Activated naive CD8-positive, alpha-beta T cell treated with anti-CD3 and anti-CD28 coated beads, Interleukin-2, amount 10 ng/mL, durations not matched to agents 7 days and 5 days (primary cell): ENCODE data around the gene RNF166. TPM values are rescaled to one million over a fixed set of nuclear protein-coding genes. Genes with fewer than 3 reads are reported as not detected.

Source experiments
- ATAC-seq: fragments of 150-1000 bp; cut with Tn5 transposase; one replicate; pipeline ENCODE4 v1.10.0; 2021; ENCODE audit warnings: low read depth, moderate library complexity
- POLR2A ChIA-PET: fragments of 350-600 bp; sonication (Branson Sonifier 250); formaldehyde crosslinking; loops from one replicate; lab custom pipeline; 2021; ENCODE audit warnings: antibody characterized with exemption; lab: Charles Lee
- DNase-seq: peaks from one replicate; pipeline ENCODE4 v3.0.0; 2021
- H3K27ac Mint-ChIP-seq: one replicate; pipeline ENCODE4 v1.8.0; 2022; ENCODE audit warnings: mild to moderate bottlenecking, mixed read lengths
- H3K27me3 Mint-ChIP-seq: one replicate; pipeline ENCODE4 v1.8.0; 2022; ENCODE audit warnings: mild to moderate bottlenecking, moderate library complexity, mixed read lengths
- H3K36me3 Mint-ChIP-seq: one replicate; pipeline ENCODE4 v1.8.0; 2021; ENCODE audit warnings: mild to moderate bottlenecking, mixed read lengths
- H3K4me1 Mint-ChIP-seq: one replicate; pipeline ENCODE4 v1.8.0; 2021; ENCODE audit warnings: mixed read lengths
- H3K4me3 Mint-ChIP-seq: one replicate; pipeline ENCODE4 v1.8.0; 2022; ENCODE audit warnings: mild to moderate bottlenecking, moderate library complexity, mixed read lengths
- H3K9me3 Mint-ChIP-seq: one replicate; pipeline ENCODE4 v1.8.0; 2021; ENCODE audit warnings: mixed read lengths
- total RNA-seq, 2 experiments: library from RNA; stranded (reverse); gene quantifications; one replicate each; pipeline ENCODE4 v1.2.3, GENCODE V29; 2021

RNF166 gene
- total RNA-seq, 2 experiments from 2014 or later = 227 to 229 TPM

GRCh38 chr16:88657371-88657770 lies 48.8 kb downstream of the RNF166 start:
- Mint-ChIP-seq H3K27me3 (no peaks in the 10 kb centered on the region), H3K4me1 (peaks cover 9% of the 10 kb centered on the region), H3K9me3 (no peaks in the 10 kb centered on the region), H3K36me3 (peaks cover 1% of the 10 kb centered on the region), H3K27ac (no peak overlapping the region), H3K4me3 (no peak overlapping the region)
- no peak for DNase-seq
- no peak for ATAC-seq
- POLR2A ChIA-PET = no interaction called here

GRCh38 chr16:88656291-88656980 lies 49.8 kb downstream of the RNF166 start:
- Mint-ChIP-seq H3K36me3 (peaks cover 1% of the 10 kb centered on the region), H3K27ac (no peak overlapping the region), H3K27me3 (no peaks in the 10 kb centered on the region), H3K4me1 (peaks cover 5% of the 10 kb centered on the region), H3K9me3 (no peaks in the 10 kb centered on the region), H3K4me3 (no peak overlapping the region)
- POLR2A ChIA-PET = no interaction called here
- ATAC-seq (no peak), DNase-seq (no peak)

GRCh38 chr16:88655733-88656281 lies 50.4 kb downstream of the RNF166 start:
- no peak overlapping the region for H3K27ac Mint-ChIP-seq
- H3K36me3 Mint-ChIP-seq = peaks cover 1% of the 10 kb centered on the region
- H3K9me3 Mint-ChIP-seq = no peaks in the 10 kb centered on the region
- H3K4me3 Mint-ChIP-seq = no peak overlapping the region
- H3K4me1 Mint-ChIP-seq = peaks cover 3% of the 10 kb centered on the region
- ATAC-seq = no peak
- POLR2A ChIA-PET = no interaction called here
- no peaks in the 10 kb centered on the region for H3K27me3 Mint-ChIP-seq
- DNase-seq = no peak

- H3K4me1 Mint-ChIP-seq = peaks cover 3% of the 10 kb centered on the region
- DNase-seq = no peak
- POLR2A ChIA-PET = no interaction called here
- no peak for ATAC-seq
- no peaks in the 10 kb centered on the region for H3K27me3 Mint-ChIP-seq
- H3K27ac Mint-ChIP-seq = peak overlapping the region; percentile 46
- H3K4me3 Mint-ChIP-seq = no peak overlapping the region
- H3K36me3 Mint-ChIP-seq = peaks cover 2% of the 10 kb centered on the region
- H3K9me3 Mint-ChIP-seq = no peaks in the 10 kb centered on the region
These were observed 51.0 kb downstream of the RNF166 start for GRCh38 chr16:88655053-88655732.

- H3K4me3 Mint-ChIP-seq = no peak overlapping the region
- no peak overlapping the region for H3K27ac Mint-ChIP-seq
- H3K27me3 Mint-ChIP-seq = no peaks in the 10 kb centered on the region
- ATAC-seq (no peak), DNase-seq (no peak)
- POLR2A ChIA-PET = interaction anchor here (1.0 to 1.1 kb wide), 2 partner anchors 9 to 46 kb away, joined by 3 read pairs; no protein-coding TSS in a partner anchor
- H3K36me3 Mint-ChIP-seq = peaks cover 4% of the 10 kb centered on the region
- H3K4me1 Mint-ChIP-seq = peaks cover 3% of the 10 kb centered on the region
- H3K9me3 Mint-ChIP-seq = no peaks in the 10 kb centered on the region
These were observed 51.7 kb downstream of the RNF166 start for GRCh38 chr16:88654363-88655052.

- POLR2A ChIA-PET = interaction anchor here (1.0 to 1.1 kb wide), 2 partner anchors 10 to 47 kb away, joined by 3 read pairs; no protein-coding TSS in a partner anchor
- ATAC-seq (no peak), DNase-seq (no peak)
- Mint-ChIP-seq H3K9me3 (no peaks in the 10 kb centered on the region), H3K27ac (peak overlapping the region; percentile 51), H3K36me3 (peaks cover 9% of the 10 kb centered on the region), H3K27me3 (no peaks in the 10 kb centered on the region), H3K4me1 (peaks cover 9% of the 10 kb centered on the region), H3K4me3 (no peak overlapping the region)
These were observed 52.4 kb downstream of the RNF166 start for GRCh38 chr16:88653596-88654362.

- Mint-ChIP-seq H3K4me1 (peaks cover 9% of the 10 kb centered on the region), H3K27ac (peak overlapping the region; percentile 56), H3K27me3 (no peaks in the 10 kb centered on the region), H3K4me3 (no peak overlapping the region), H3K9me3 (no peaks in the 10 kb centered on the region), H3K36me3 (peaks cover 9% of the 10 kb centered on the region)
- no peak for ATAC-seq
- no peak for DNase-seq
- POLR2A ChIA-PET = no interaction called here
These were observed 53.1 kb downstream of the RNF166 start for GRCh38 chr16:88653101-88653500.

GRCh38 chr16:88652762-88653063 lies 53.5 kb downstream of the RNF166 start:
- Mint-ChIP-seq H3K9me3 (no peaks in the 10 kb centered on the region), H3K27me3 (no peaks in the 10 kb centered on the region), H3K4me3 (no peak overlapping the region), H3K36me3 (peaks cover 9% of the 10 kb centered on the region), H3K4me1 (peaks cover 9% of the 10 kb centered on the region), H3K27ac (peak overlapping the region; percentile 56)
- ATAC-seq (no peak), DNase-seq (no peak)
- POLR2A ChIA-PET = no interaction called here

- H3K27me3 Mint-ChIP-seq = no peaks in the 10 kb centered on the region
- peaks cover 9% of the 10 kb centered on the region for H3K36me3 Mint-ChIP-seq
- H3K4me3 Mint-ChIP-seq = no peak overlapping the region
- DNase-seq = no peak
- ATAC-seq = no peak
- POLR2A ChIA-PET = no interaction called here
- no peaks in the 10 kb centered on the region for H3K9me3 Mint-ChIP-seq
- peaks cover 9% of the 10 kb centered on the region for H3K4me1 Mint-ChIP-seq
- peak overlapping the region; percentile 96 for H3K27ac Mint-ChIP-seq
These were observed 54.0 kb downstream of the RNF166 start for GRCh38 chr16:88651989-88652761.

GRCh38 chr16:88651276-88651988 lies 54.8 kb downstream of the RNF166 start:
- Mint-ChIP-seq H3K4me1 (peaks cover 9% of the 10 kb centered on the region), H3K9me3 (no peaks in the 10 kb centered on the region), H3K27me3 (no peaks in the 10 kb centered on the region), H3K36me3 (peaks cover 9% of the 10 kb centered on the region), H3K4me3 (peak overlapping the region; percentile 91), H3K27ac (peak overlapping the region; percentile 96)
- DNase-seq (peak; percentile 80), ATAC-seq (peak; percentile 86)
- POLR2A ChIA-PET = interaction anchor here (0.6 to 3.0 kb wide), 6 partner anchors 11 to 158 kb away, joined by 3 to 25 read pairs (median 8); partner anchors contain the start of genes CTU2, MVD and RNF166

- Mint-ChIP-seq H3K4me1 (peaks cover 9% of the 10 kb centered on the region), H3K27me3 (no peaks in the 10 kb centered on the region), H3K4me3 (peak within 1 kb of the TSS; percentile 91), H3K36me3 (peaks cover 9% of the 10 kb centered on the region), H3K9me3 (no peaks in the 10 kb centered on the region), H3K27ac (peak within 1 kb of the TSS; percentile 96)
- DNase-seq (peak; percentile 94), ATAC-seq (peak; percentile 87)
- POLR2A ChIA-PET = interaction anchor here (0.6 to 3.0 kb wide), 12 partner anchors 9 to 160 kb away, joined by 3 to 25 read pairs (median 5); partner anchors contain the start of genes CTU2, IL17C, MVD and RNF166
These were observed 55.4 kb downstream of the RNF166 start, which contains the start of gene CYBA for GRCh38 chr16:88650749-88651275. Gene CYBA, minus strand, starts transcription at chr16:88651053. Its CDS starts 40 bp downstream, at chr16:88651013.
